Endothelial cell of umbilical vein (primary cell): ENCODE results near the gene MVB12B. TPM values are rescaled to one million over a fixed set of nuclear protein-coding genes. Genes with fewer than 3 reads are reported as not detected.

Experiments used
- BruUV-seq: library from RNA; stranded (reverse); fragments of 400-500 nt; replicated peaks from 2 replicates; lab custom pipeline; 2021; lab: Mats Ljungman, UMichigan
- CTCF ChIA-PET: fragments of 300-600, 350-600 bp; sonication (Branson Sonifier 250); formaldehyde crosslinking; loops from one replicate; lab custom pipeline; 2021; ENCODE audit warnings: antibody characterized with exemption, inconsistent platforms; lab: Charles Lee
- POLR2A ChIA-PET: fragments of 300-600, 350-600 bp; sonication (Branson Sonifier 250); formaldehyde crosslinking; loops from one replicate; lab custom pipeline; 2021; ENCODE audit warnings: antibody characterized with exemption, inconsistent platforms; lab: Charles Lee
- DNase-seq: peaks from one replicate; pipeline ENCODE4 v3.0.0-alpha.2; 2011; ENCODE audit warnings: low read depth, low spot score
- FAIRE-seq: peaks from 2 replicates; lab custom pipeline; 2011; peaks lifted over from hg19 to GRCh38; lab: Jason Lieb, UNC
- H2AFZ ChIP-seq: 2 replicates; pipeline ENCODE4 v1.6.0; 2012; ENCODE audit warnings: low read depth, low read length, control low read depth, inconsistent platforms
- H3K27ac ChIP-seq: 2 replicates; pipeline ENCODE4 v1.5.1; 2011; ENCODE audit warnings: low read depth, mild to moderate bottlenecking, control low read depth, low read length, moderate library complexity; ENCODE audit not compliant: insufficient read depth
- H3K27me3 ChIP-seq, 2 experiments: 2 replicates each; pipeline versions ENCODE4 v1.6.0 to v1.6.1; 2011; ENCODE audit warnings: low read length in 2 of 2, mixed read lengths in 1 of 2; ENCODE audit not compliant: control insufficient read depth in 2 of 2, insufficient read depth in 2 of 2
- H3K36me3 ChIP-seq, 2 experiments: 2 replicates in 1 of 2; 3 replicates in 1 of 2; pipeline ENCODE4 v1.5.1; 2011; ENCODE audit warnings: low read length in 2 of 2, mild to moderate bottlenecking in 1 of 2, moderate library complexity in 1 of 2; ENCODE audit not compliant: control insufficient read depth in 2 of 2, insufficient read depth in 2 of 2; ENCODE audit errors: extremely low read depth in 1 of 2
- H3K4me1 ChIP-seq: 3 replicates; pipeline ENCODE4 v1.5.1; 2011; ENCODE audit warnings: mild to moderate bottlenecking, low read length; ENCODE audit not compliant: control insufficient read depth, insufficient read depth; ENCODE audit errors: extremely low read depth
- H3K4me2 ChIP-seq: 2 replicates; pipeline ENCODE4 v1.6.1; 2011; ENCODE audit warnings: low read length, control low read depth, mixed read lengths; ENCODE audit not compliant: insufficient read depth
- H3K4me3 ChIP-seq, 3 experiments: fragments of 200-600 bp in 1 of 3; sonication (generic), shearing (Covaris generic) in 1 of 3; replicated peaks in 1 of 3; 2 replicates each; pipeline ENCODE4 v1.5.1; 2011 to 2016; ENCODE audit warnings: control low read depth in 3 of 3, low read length in 3 of 3, mild to moderate bottlenecking in 2 of 3, inconsistent platforms in 1 of 3, low read depth in 1 of 3, moderate library complexity in 1 of 3; ENCODE audit not compliant: insufficient read depth in 1 of 3
- H3K79me2 ChIP-seq: 2 replicates; pipeline ENCODE4 v1.6.0; 2012; ENCODE audit warnings: low read length, inconsistent platforms; ENCODE audit not compliant: control insufficient read depth, insufficient read depth
- H3K9ac ChIP-seq: replicated peaks from 2 replicates; pipeline ENCODE3; 2011; ENCODE audit warnings: low read length, control low read depth; ENCODE audit not compliant: insufficient read depth; ENCODE audit errors: extremely low read depth
- H3K9me1 ChIP-seq: replicated peaks from 3 replicates; pipeline ENCODE4 v1.6.0; 2011; ENCODE audit warnings: mild to moderate bottlenecking, low read length; ENCODE audit not compliant: control insufficient read depth, insufficient read depth; ENCODE audit errors: extremely low read depth
- H3K9me3 ChIP-seq: replicated peaks from 2 replicates; pipeline ENCODE4 v1.5.1; 2012; ENCODE audit warnings: low read length, inconsistent platforms; ENCODE audit not compliant: control insufficient read depth, insufficient read depth
- H4K20me1 ChIP-seq: replicated peaks from 2 replicates; pipeline ENCODE3; 2011; ENCODE audit warnings: mild to moderate bottlenecking, low read length; ENCODE audit not compliant: control insufficient read depth, insufficient read depth; ENCODE audit errors: extremely low read depth
- CTCF ChIP-seq, 2 donors: IDR thresholded peaks; 1 replicate in 1 of 2; 2 replicates in 1 of 2; pipeline ENCODE4 v1.5.1; 2011; ENCODE audit warnings: low read length in 2 of 2, mild to moderate bottlenecking in 2 of 2, moderate library complexity in 2 of 2, control low read depth in 1 of 2, inconsistent platforms in 1 of 2, low read depth in 1 of 2; ENCODE audit not compliant: insufficient read depth in 1 of 2; ENCODE audit errors: extremely low read depth in 1 of 2
- EZH2 ChIP-seq: IDR thresholded peaks from 2 replicates; pipeline ENCODE4 v1.6.1; 2012; ENCODE audit warnings: borderline replicate concordance, low read depth, mild to moderate bottlenecking, moderate library complexity, low read length, inconsistent platforms; ENCODE audit not compliant: severe bottlenecking
- FOS ChIP-seq: IDR thresholded peaks from 2 replicates; pipeline ENCODE4 v1.6.1; 2011; ENCODE audit warnings: mild to moderate bottlenecking, low read length, moderate library complexity, borderline replicate concordance; ENCODE audit not compliant: insufficient read depth
- GATA2 ChIP-seq: IDR thresholded peaks from 2 replicates; pipeline ENCODE4 v1.7.0; 2011; ENCODE audit warnings: low read depth, mild to moderate bottlenecking, moderate library complexity, mixed read lengths, low read length; ENCODE audit not compliant: insufficient read length, insufficient read depth
- JUN ChIP-seq: IDR thresholded peaks from 2 replicates; pipeline ENCODE4 v1.6.1; 2011; ENCODE audit warnings: borderline replicate concordance, low read depth; ENCODE audit not compliant: insufficient read length, insufficient read depth
- MAX ChIP-seq: IDR thresholded peaks from 2 replicates; pipeline ENCODE4 v1.6.1; 2011; ENCODE audit not compliant: insufficient read depth, insufficient read length
- MYC ChIP-seq: IDR thresholded peaks from one replicate; pipeline ENCODE4 v1.6.1; 2011; ENCODE audit warnings: mild to moderate bottlenecking, low read depth, low read length
- POLR2A ChIP-seq: IDR thresholded peaks from 2 replicates; pipeline ENCODE4 v1.6.1; 2012; ENCODE audit warnings: low read depth, mild to moderate bottlenecking, control low read depth, low read length
- POLR2AphosphoS5 ChIP-seq: IDR thresholded peaks from 2 replicates; pipeline ENCODE4 v1.6.1; 2012; ENCODE audit warnings: low read depth, mild to moderate bottlenecking, control low read depth, low read length, moderate library complexity; ENCODE audit not compliant: insufficient read depth
- dilution Hi-C: fragments of 300-500 bp; cut with MboI; formaldehyde crosslinking; loops from one replicate; pipeline ENCODE4 v1.15.0; 2019; ENCODE audit warnings: low sequenced_read_pairs; ENCODE audit not compliant: extremely low pct_ligation_motif_present
- intact Hi-C: fragments of 100-400 bp; cut with micrococcal nuclease; formaldehyde crosslinking; loops from one replicate; pipeline ENCODE4 v1.10.0; 2022
- polyA plus RNA-seq, 4 experiments: library from polyadenylated mRNA; depleted of rRNA in 3 of 4; stranded (reverse) in 3 of 4; unstranded in 1 of 4; fragments of >200 nt; gene quantifications; 2 replicates each; pipeline versions ENCODE4 v1.2.1 to v1.2.3, GENCODE V29; 2011 to 2012; ENCODE audit warnings: missing spikeins in 1 of 4
- total RNA-seq: library from RNA; stranded (reverse); gene quantifications from 2 replicates; pipeline ENCODE4 v1.2.3, GENCODE V29; 2021

MVB12B gene
- total and polyA plus RNA-seq, 2 donors (not counting 3 experiments of a cell fraction or from before 2014, with no cell fraction given) = 6.6 to 17.3 TPM

GRCh38 chr9:126380447-126380846 is 53.8 kb downstream of the MVB12B start:
- dilution Hi-C loops = no loop called here
- peaks cover 0 to 2% of the 10 kb centered on the region in 2 experiments for H3K36me3 ChIP-seq
- H3K9ac ChIP-seq = no peak overlapping the region
- H3K79me2 ChIP-seq = no peaks in the 10 kb centered on the region
- ChIA-PET POLR2A (no interaction called here), CTCF (interaction anchor here (2.0 kb wide), 1 partner anchor 18 kb away, joined by 6 read pairs; no protein-coding TSS in a partner anchor)
- no peaks in the 10 kb centered on the region for H4K20me1 ChIP-seq
- TF ChIP-seq JUN = no peak
- H3K9me1 ChIP-seq = no peaks in the 10 kb centered on the region
- no peak for FAIRE-seq
- no peak for DNase-seq
- H3K9me3 ChIP-seq = no peaks in the 10 kb centered on the region
- H3K4me1 ChIP-seq = peaks cover 9% of the 10 kb centered on the region
- no peaks in the 10 kb centered on the region for H3K27me3 ChIP-seq
- no peak overlapping the region for H2AFZ ChIP-seq
- BruUV-seq = no TSS peak
- no peak overlapping the region for H3K27ac ChIP-seq
- intact Hi-C loops = no loop called here
- H3K4me3 ChIP-seq = no peak overlapping the region
- H3K4me2 ChIP-seq = no peak overlapping the region

GRCh38 chr9:126381195-126381594 is 54.6 kb downstream of the MVB12B start:
- Histone ChIP-seq H3K4me1 (peaks cover 6% of the 10 kb centered on the region), H3K79me2 (no peaks in the 10 kb centered on the region), H2AFZ (no peak overlapping the region), H4K20me1 (no peaks in the 10 kb centered on the region), H3K4me2 (no peak overlapping the region), H3K27me3 (no peaks in the 10 kb centered on the region), H3K9me1 (no peaks in the 10 kb centered on the region), H3K4me3 (no peak overlapping the region), H3K9ac (no peak overlapping the region), H3K36me3 (peaks cover 0 to 3% of the 10 kb centered on the region in 2 experiments), H3K9me3 (no peaks in the 10 kb centered on the region), H3K27ac (no peak overlapping the region)
- intact Hi-C loops (no loop called here), dilution Hi-C loops (no loop called here)
- no peak for DNase-seq
- ChIA-PET POLR2A (no interaction called here), CTCF (interaction anchor here (2.0 kb wide), 1 partner anchor 17 kb away, joined by 6 read pairs; no protein-coding TSS in a partner anchor)
- BruUV-seq = no TSS peak
- TF ChIP-seq FOS (no peak), POLR2A (no peak), CTCF (IDR thresholded peaks at IDR 0.05; ENCODE audit: extremely low read depth in 1 of 2, insufficient read depth in 1 of 2, low read depth in 1 of 2, low read length in 2 of 2) (no peak), MAX (no peak), MYC (no peak), GATA2 (no peak), EZH2 (no peak), JUN (no peak), POLR2AphosphoS5 (no peak)
- FAIRE-seq = no peak
